WTC11 (cell line): ENCODE measurements around the gene C1QL2. TPM values are rescaled to one million over a fixed set of nuclear protein-coding genes. Genes with fewer than 3 reads are reported as not detected.

Source experiments
- ATAC-seq: fragments of 200-7000 bp; cut with Tn5 transposase; 2 replicates; pipeline ENCODE4 v1.10.0; 2021; ENCODE audit warnings: mild to moderate bottlenecking, moderate library complexity
- CTCF ChIA-PET: fragments of 300-600 bp; sonication (Branson Sonifier 250); formaldehyde crosslinking; loops from one replicate; lab custom pipeline; 2021; ENCODE audit warnings: antibody characterized with exemption; lab: Charles Lee
- POLR2A ChIA-PET: fragments of 350-600 bp; sonication (Branson Sonifier 250); formaldehyde crosslinking; loops from one replicate; lab custom pipeline; 2021; ENCODE audit warnings: antibody characterized with exemption; lab: Charles Lee
- DNase-seq: peaks from one replicate; pipeline ENCODE4 v3.0.0; 2021; ENCODE audit warnings: low spot score
- H3K27ac Mint-ChIP-seq: 2 replicates; pipeline ENCODE4 v1.8.0; 2021; ENCODE audit warnings: mixed read lengths
- H3K27me3 Mint-ChIP-seq: 2 replicates; pipeline ENCODE4 v1.8.0; 2021; ENCODE audit warnings: low read depth, mild to moderate bottlenecking, moderate library complexity, mixed read lengths
- H3K36me3 Mint-ChIP-seq: 2 replicates; pipeline ENCODE4 v1.8.0; 2021; ENCODE audit warnings: mixed read lengths
- H3K4me1 Mint-ChIP-seq: 2 replicates; pipeline ENCODE4 v1.8.0; 2022; ENCODE audit warnings: mixed read lengths
- H3K4me3 Mint-ChIP-seq: 2 replicates; pipeline ENCODE4 v1.8.0; 2021; ENCODE audit warnings: mild to moderate bottlenecking, moderate library complexity, mixed read lengths
- H3K9me3 Mint-ChIP-seq: 2 replicates; pipeline ENCODE4 v1.8.0; 2021; ENCODE audit warnings: mixed read lengths
- ATF6 ChIP-seq: sonication (generic); formaldehyde crosslinking; IDR thresholded peaks from 2 replicates; pipeline ENCODE4 v1.8.1; 2023; ENCODE audit warnings: mild to moderate bottlenecking, missing genetic modification reagents
- CREM ChIP-seq: sonication (generic); formaldehyde crosslinking; IDR thresholded peaks from 2 replicates; pipeline ENCODE4 v1.8.1; 2022; ENCODE audit warnings: mild to moderate bottlenecking, missing genetic modification reagents, moderate library complexity
- ERG ChIP-seq: fragments of 250-450 bp; sonication (Bioruptor Pico); IDR thresholded peaks from 2 replicates; pipeline ENCODE4 v1.8.0; 2021; ENCODE audit warnings: mild to moderate bottlenecking
- ETV6 ChIP-seq: sonication (generic); formaldehyde crosslinking; IDR thresholded peaks from 2 replicates; pipeline ENCODE4 v1.8.1; 2022; ENCODE audit warnings: mild to moderate bottlenecking, missing genetic modification reagents
- GRHL2 ChIP-seq: fragments of 250-450 bp; sonication (Bioruptor Pico); IDR thresholded peaks from 2 replicates; pipeline ENCODE4 v1.8.0; 2022; ENCODE audit warnings: mild to moderate bottlenecking, moderate library complexity; ENCODE audit not compliant: insufficient replicate concordance, severe bottlenecking
- JAZF1 ChIP-seq: fragments of 250-450 bp; sonication (Bioruptor Pico); IDR thresholded peaks from 2 replicates; pipeline ENCODE4 v1.9.0; 2021; ENCODE audit warnings: moderate library complexity, mild to moderate bottlenecking, inconsistent platforms
- NFE2L1 ChIP-seq: sonication (generic); formaldehyde crosslinking; IDR thresholded peaks from 2 replicates; pipeline ENCODE4 v1.8.1; 2023; ENCODE audit warnings: missing genetic modification reagents
- NFYB ChIP-seq: sonication (generic); formaldehyde crosslinking; conservative IDR thresholded peaks from 2 replicates; pipeline ENCODE4 v1.8.0; 2022; ENCODE audit warnings: low read depth, missing genetic modification reagents
- NR2C2 ChIP-seq: sonication (generic); formaldehyde crosslinking; IDR thresholded peaks from 2 replicates; pipeline ENCODE4 v1.8.0; 2022; ENCODE audit warnings: mild to moderate bottlenecking, missing genetic modification reagents
- PRRX2 ChIP-seq: fragments of 250-450 bp; sonication (Bioruptor Pico); IDR thresholded peaks from 2 replicates; pipeline ENCODE4 v1.8.0; 2021; ENCODE audit warnings: mild to moderate bottlenecking
- RELA ChIP-seq: sonication (generic); formaldehyde crosslinking; IDR thresholded peaks from 2 replicates; pipeline ENCODE4 v1.8.1; 2022; ENCODE audit warnings: missing genetic modification reagents, mild to moderate bottlenecking, borderline replicate concordance
- SOX15 ChIP-seq: fragments of 250-450 bp; sonication (Bioruptor Pico); IDR thresholded peaks from 2 replicates; pipeline ENCODE4 v1.9.0; 2021; ENCODE audit warnings: mild to moderate bottlenecking
- TCF7 ChIP-seq: sonication (generic); formaldehyde crosslinking; IDR thresholded peaks from 2 replicates; pipeline ENCODE4 v1.8.0; 2022; ENCODE audit warnings: mild to moderate bottlenecking, low read depth, missing genetic modification reagents, moderate library complexity
- USF1 ChIP-seq: sonication (generic); formaldehyde crosslinking; IDR thresholded peaks from 2 replicates; pipeline ENCODE4 v1.8.0; 2022; ENCODE audit warnings: mild to moderate bottlenecking, missing genetic modification reagents
- ZNF138 ChIP-seq: sonication (generic); formaldehyde crosslinking; conservative IDR thresholded peaks from 2 replicates; pipeline ENCODE4 v1.8.1; 2022; ENCODE audit warnings: mild to moderate bottlenecking, moderate library complexity, missing genetic modification reagents
- ZNF416 ChIP-seq: fragments of 250-450 bp; sonication (Bioruptor Pico); IDR thresholded peaks from 2 replicates; pipeline ENCODE4 v1.9.0; 2021; ENCODE audit warnings: mild to moderate bottlenecking, inconsistent platforms
- ZNF425 ChIP-seq: fragments of 250-450 bp; sonication (Bioruptor Pico); conservative IDR thresholded peaks from 2 replicates; pipeline ENCODE4 v1.9.0; 2021; ENCODE audit warnings: mild to moderate bottlenecking
- ZNF671 ChIP-seq: fragments of 250-450 bp; sonication (Bioruptor Pico); IDR thresholded peaks from 2 replicates; pipeline ENCODE4 v1.8.0; 2021; ENCODE audit warnings: mild to moderate bottlenecking
- total RNA-seq: library from RNA; stranded (reverse); gene quantifications from 3 replicates; pipeline ENCODE4 v1.2.3, GENCODE V29; 2021
- TF ChIP-seq, protein P1 (sequence below): fragments of 250-450 bp; sonication (Bioruptor Pico); IDR thresholded peaks from 2 replicates; pipeline ENCODE4 v1.9.0; 2021; ENCODE audit warnings: mild to moderate bottlenecking, borderline replicate concordance
- TF ChIP-seq, protein P2 (sequence below): sonication (generic); formaldehyde crosslinking; conservative IDR thresholded peaks from 2 replicates; pipeline ENCODE4 v1.8.1; 2022; ENCODE audit warnings: mild to moderate bottlenecking, missing genetic modification reagents

The C1QL2 gene
- total RNA-seq, 1 experiment from 2014 or later: 1.0 TPM

DNA sequence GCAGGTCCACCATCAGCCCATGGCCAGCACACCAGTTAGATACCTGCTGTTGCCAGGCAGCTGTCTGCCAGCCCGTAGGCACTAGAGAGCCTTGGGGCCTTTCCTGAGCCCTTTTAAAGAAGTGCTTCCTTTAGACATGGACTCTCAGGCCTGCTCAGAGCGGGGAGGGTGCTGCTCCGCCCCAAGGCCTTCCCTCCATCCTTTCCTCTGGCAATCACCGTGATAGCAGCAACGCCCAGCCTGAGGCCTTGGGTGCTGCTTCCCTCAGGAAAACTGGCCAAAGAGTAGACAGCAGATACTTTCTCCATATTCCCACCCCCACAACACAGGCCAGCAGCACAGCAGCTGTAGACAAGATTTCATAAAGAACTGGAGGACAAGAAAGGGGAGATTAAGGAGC is 22.3 kb upstream of the C1QL2 start:
- DNase-seq: no peak
- Mint-ChIP-seq H3K36me3 (no peaks in the 10 kb centered on the region), H3K4me1 (peaks cover 9% of the 10 kb centered on the region), H3K27me3 (no peaks in the 10 kb centered on the region), H3K4me3 (no peak overlapping the region), H3K9me3 (no peaks in the 10 kb centered on the region), H3K27ac (no peak overlapping the region)
- TF ChIP-seq ZNF138 (no peak), TCF7 (CRISPR knock-in tag) (no peak), ZNF425 (no peak), ZNF416 (CRISPR knock-in tag) (no peak), ATF6 (CRISPR knock-in tag) (no peak), NR2C2 (CRISPR knock-in tag) (no peak), NFE2L1 (CRISPR knock-in tag) (no peak), ZNF671 (no peak), JAZF1 (no peak), ETV6 (CRISPR knock-in tag) (no peak), NFYB (no peak), ERG (no peak), PRRX2 (CRISPR knock-in tag) (no peak), GRHL2 (CRISPR knock-in tag) (no peak), SOX15 (no peak), CREM (CRISPR knock-in tag) (no peak), RELA (CRISPR knock-in tag) (no peak), USF1 (no peak)
- TF ChIP-seq, protein P1, sequence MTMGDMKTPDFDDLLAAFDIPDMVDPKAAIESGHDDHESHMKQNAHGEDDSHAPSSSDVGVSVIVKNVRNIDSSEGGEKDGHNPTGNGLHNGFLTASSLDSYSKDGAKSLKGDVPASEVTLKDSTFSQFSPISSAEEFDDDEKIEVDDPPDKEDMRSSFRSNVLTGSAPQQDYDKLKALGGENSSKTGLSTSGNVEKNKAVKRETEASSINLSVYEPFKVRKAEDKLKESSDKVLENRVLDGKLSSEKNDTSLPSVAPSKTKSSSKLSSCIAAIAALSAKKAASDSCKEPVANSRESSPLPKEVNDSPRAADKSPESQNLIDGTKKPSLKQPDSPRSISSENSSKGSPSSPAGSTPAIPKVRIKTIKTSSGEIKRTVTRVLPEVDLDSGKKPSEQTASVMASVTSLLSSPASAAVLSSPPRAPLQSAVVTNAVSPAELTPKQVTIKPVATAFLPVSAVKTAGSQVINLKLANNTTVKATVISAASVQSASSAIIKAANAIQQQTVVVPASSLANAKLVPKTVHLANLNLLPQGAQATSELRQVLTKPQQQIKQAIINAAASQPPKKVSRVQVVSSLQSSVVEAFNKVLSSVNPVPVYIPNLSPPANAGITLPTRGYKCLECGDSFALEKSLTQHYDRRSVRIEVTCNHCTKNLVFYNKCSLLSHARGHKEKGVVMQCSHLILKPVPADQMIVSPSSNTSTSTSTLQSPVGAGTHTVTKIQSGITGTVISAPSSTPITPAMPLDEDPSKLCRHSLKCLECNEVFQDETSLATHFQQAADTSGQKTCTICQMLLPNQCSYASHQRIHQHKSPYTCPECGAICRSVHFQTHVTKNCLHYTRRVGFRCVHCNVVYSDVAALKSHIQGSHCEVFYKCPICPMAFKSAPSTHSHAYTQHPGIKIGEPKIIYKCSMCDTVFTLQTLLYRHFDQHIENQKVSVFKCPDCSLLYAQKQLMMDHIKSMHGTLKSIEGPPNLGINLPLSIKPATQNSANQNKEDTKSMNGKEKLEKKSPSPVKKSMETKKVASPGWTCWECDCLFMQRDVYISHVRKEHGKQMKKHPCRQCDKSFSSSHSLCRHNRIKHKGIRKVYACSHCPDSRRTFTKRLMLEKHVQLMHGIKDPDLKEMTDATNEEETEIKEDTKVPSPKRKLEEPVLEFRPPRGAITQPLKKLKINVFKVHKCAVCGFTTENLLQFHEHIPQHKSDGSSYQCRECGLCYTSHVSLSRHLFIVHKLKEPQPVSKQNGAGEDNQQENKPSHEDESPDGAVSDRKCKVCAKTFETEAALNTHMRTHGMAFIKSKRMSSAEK (CRISPR knock-in tag): no peak
- TF ChIP-seq, protein P2, sequence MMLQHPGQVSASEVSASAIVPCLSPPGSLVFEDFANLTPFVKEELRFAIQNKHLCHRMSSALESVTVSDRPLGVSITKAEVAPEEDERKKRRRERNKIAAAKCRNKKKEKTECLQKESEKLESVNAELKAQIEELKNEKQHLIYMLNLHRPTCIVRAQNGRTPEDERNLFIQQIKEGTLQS: no peak
- ChIA-PET CTCF (interaction anchor here (1.4 kb wide), 1 partner anchor 10 kb away, joined by 4 read pairs; no protein-coding TSS in a partner anchor), POLR2A (no interaction called here)
- no peak for ATAC-seq
